Astrocyte of the cerebellum (primary cell): ENCODE measurements around the gene CA10.

Experiments used
- DNase-seq: peaks from one replicate; pipeline ENCODE4 v3.0.0-alpha.2; 2011; ENCODE audit warnings: low read depth
- H3K4me3 ChIP-seq: 2 replicates; pipeline ENCODE4 v1.5.1; 2011; ENCODE audit warnings: mild to moderate bottlenecking, low read depth, low read length, moderate library complexity
- CTCF ChIP-seq: IDR thresholded peaks from 2 replicates; pipeline ENCODE4 v1.5.1; 2012; ENCODE audit warnings: low read length, low read depth, moderate library complexity, mild to moderate bottlenecking; ENCODE audit errors: missing control alignments
- in situ Hi-C: cut with HindIII; loops from 2 replicates; pipeline ENCODE4 v1.10.0; 2017; ENCODE audit warnings: low sequenced_read_pairs

Gene CA10

GRCh38 chr17:51613255-51613654 is 545.3 kb downstream of the CA10 start:
- DNase-seq: no peak
- no peak for TF ChIP-seq CTCF
- H3K4me3 ChIP-seq: no peak overlapping the region
- in situ Hi-C loops: no loop called here

DNA sequence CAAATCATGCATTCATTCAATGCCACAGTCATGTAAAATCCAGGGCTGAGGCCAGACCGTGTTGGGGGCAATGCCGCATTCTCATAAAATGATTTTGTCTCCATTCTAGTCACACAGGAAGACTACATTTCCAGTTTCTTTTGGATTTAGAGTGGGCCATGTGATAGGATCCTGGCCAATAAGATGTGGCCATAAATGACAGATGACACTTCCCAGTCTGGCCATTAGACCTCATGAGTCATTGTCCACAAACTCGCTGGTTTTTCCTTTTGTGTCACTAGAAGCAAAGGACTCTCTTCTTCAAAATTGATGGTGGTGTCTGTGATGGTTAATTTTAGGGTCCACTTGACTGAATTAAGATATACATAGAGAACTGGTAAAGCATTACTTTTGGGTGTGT is 545.8 kb downstream of the CA10 start:
- no peak for DNase-seq
- in situ Hi-C loops: no loop called here
- no peak overlapping the region for H3K4me3 ChIP-seq

GRCh38 chr17:51611585-51611984 is 546.9 kb downstream of the CA10 start:
- TF ChIP-seq CTCF: no peak
- no peak for DNase-seq
- no peak overlapping the region for H3K4me3 ChIP-seq
- in situ Hi-C loops: no loop called here

More for the DNA sequence above, 545.8 kb downstream of the CA10 start:
- no peak for TF ChIP-seq CTCF

- in situ Hi-C loops: no loop called here
- TF ChIP-seq CTCF: no peak
These were observed 547.7 kb downstream of the CA10 start for GRCh38 chr17:51610834-51611233.

DNA sequence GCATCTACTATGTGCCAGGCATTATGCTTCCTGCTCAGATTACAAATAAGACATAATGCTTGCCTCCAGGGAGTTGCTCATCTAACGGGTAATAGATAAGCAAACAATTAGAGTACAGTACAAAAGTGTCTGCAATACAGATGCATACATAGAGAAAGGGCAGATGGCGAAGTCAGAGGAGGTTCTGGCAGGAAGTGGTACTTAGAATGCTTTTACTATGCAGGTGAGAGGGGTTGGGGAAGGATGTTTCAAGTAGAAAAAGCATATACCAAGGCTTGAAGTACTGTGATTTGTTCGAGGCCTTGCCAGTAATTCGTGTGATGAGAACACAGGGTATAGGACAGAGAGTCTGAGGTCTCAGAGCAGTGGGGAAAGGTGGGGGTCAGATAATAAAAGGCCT is 548.4 kb downstream of the CA10 start:
- no peak for TF ChIP-seq CTCF
- no peak for DNase-seq
- no peak overlapping the region for H3K4me3 ChIP-seq
- in situ Hi-C loops: no loop called here

More at GRCh38 chr17:51610834-51611233, 547.7 kb downstream of the CA10 start:
- no peak overlapping the region for H3K4me3 ChIP-seq
- DNase-seq: no peak

GRCh38 chr17:51608251-51608933 is 550.1 kb downstream of the CA10 start:
- no peak overlapping the region for H3K4me3 ChIP-seq
- no peak for TF ChIP-seq CTCF
- in situ Hi-C loops: no loop called here
- no peak for DNase-seq
